WTC11 (cell line): ENCODE measurements around the gene PTPRN.

Experiments used
- CREB1 ChIP-seq: sonication (generic); formaldehyde crosslinking; IDR thresholded peaks from 2 replicates; pipeline ENCODE4 v1.8.0; 2023; ENCODE audit warnings: mild to moderate bottlenecking, missing genetic modification reagents
- E2F4 ChIP-seq: sonication (generic); formaldehyde crosslinking; IDR thresholded peaks from 2 replicates; pipeline ENCODE4 v1.8.1; 2022; ENCODE audit warnings: low read depth, mild to moderate bottlenecking, moderate library complexity, missing genetic modification reagents, borderline replicate concordance
- JUN ChIP-seq: sonication (generic); formaldehyde crosslinking; IDR thresholded peaks from 2 replicates; pipeline ENCODE4 v1.8.0; 2023; ENCODE audit warnings: mild to moderate bottlenecking, missing genetic modification reagents
- TEAD4 ChIP-seq: sonication (generic); formaldehyde crosslinking; IDR thresholded peaks from 2 replicates; pipeline ENCODE4 v1.8.0; 2022; ENCODE audit warnings: mild to moderate bottlenecking, missing genetic modification reagents
- ZBTB43 ChIP-seq: sonication (generic); formaldehyde crosslinking; IDR thresholded peaks from 2 replicates; pipeline ENCODE4 v1.8.1; 2023; ENCODE audit warnings: mild to moderate bottlenecking, missing genetic modification reagents
- ZNF263 ChIP-seq: sonication (generic); formaldehyde crosslinking; IDR thresholded peaks from 2 replicates; pipeline ENCODE4 v1.8.1; 2022; ENCODE audit warnings: low read depth, mild to moderate bottlenecking, moderate library complexity, missing genetic modification reagents
- ZNF512 ChIP-seq: sonication (generic); formaldehyde crosslinking; IDR thresholded peaks from 2 replicates; pipeline ENCODE4 v1.8.1; 2022; ENCODE audit warnings: missing genetic modification reagents, borderline replicate concordance
- TF ChIP-seq, protein P1 (sequence below): sonication (generic); formaldehyde crosslinking; IDR thresholded peaks from 2 replicates; pipeline ENCODE4 v1.8.0; 2022; ENCODE audit warnings: mild to moderate bottlenecking, missing genetic modification reagents

DNA sequence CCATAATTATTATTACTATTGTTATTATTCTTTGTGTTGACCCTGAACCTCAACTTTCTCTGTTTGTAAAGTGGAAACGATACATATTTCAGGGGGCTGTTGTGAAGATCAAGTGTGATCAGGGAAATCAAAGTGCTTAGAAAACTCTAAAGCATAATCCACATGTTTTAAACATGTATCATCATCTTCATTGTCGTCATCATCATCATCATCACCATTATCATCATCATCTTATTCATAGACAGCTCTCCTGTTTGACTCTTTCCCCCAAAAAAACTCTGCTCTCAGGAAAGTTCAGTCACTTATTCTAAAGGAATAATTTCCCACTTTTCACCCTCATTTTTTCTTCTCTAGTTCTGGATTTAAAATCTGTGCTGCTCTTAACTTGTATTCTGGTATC is 5.0 kb downstream of the PTPRN start:
- TF ChIP-seq E2F4 (no peak), ZNF512 (no peak), JUN (CRISPR knock-in tag) (no peak), TEAD4 (no peak), ZNF263 (no peak), CREB1 (no peak), ZBTB43 (no peak)
- TF ChIP-seq, protein P1, sequence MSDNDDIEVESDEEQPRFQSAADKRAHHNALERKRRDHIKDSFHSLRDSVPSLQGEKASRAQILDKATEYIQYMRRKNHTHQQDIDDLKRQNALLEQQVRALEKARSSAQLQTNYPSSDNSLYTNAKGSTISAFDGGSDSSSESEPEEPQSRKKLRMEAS, result no peak
